TTC549 (cell line): Measurements from ENCODE around the gene ORMDL1.
"Not testable (repeated sequence)": the region's sequence is repeated elsewhere in the genome, so short reads cannot be mapped to it uniquely, and the experiment has no call there.

Experiments used
- FAIRE-seq: peaks from 2 replicates; lab custom pipeline; 2012; peaks lifted over from hg19 to GRCh38; lab: Jason Lieb, UNC

ORMDL1 gene

DNA sequence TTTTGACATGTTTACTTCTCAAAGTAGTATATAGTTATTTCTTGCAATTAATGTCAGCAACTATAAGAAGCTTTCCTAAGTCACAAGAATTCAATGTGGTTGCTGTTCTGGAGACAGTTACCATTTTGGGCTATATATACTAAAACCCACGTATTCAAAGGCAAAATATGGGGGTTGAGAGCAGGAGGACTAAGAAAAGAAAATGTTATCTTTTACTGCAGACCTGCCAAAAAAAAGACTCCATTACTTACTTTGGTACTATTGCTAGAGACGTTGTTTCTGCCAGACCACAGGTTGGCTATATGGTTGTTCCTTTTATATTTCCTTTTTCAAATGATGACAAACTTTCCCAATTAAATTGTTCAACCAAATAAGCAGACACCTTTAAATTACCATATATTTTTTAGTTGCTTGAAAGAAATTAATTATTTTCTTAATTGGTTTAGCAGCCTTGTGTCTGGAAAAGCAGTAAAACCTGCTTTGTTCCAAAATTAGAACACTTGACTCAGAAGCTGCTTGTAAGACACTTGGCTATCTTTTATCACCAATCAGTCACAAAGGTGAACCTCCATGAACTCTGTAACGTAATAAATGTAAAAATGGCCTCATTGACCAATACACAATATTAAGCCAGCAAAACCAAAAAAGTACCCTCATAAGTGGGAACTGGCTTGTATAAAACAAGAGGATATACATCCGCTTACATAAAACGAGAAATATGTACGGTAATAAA, 13.4 kb downstream of the ORMDL1 start:
- FAIRE-seq = no peak

DNA sequence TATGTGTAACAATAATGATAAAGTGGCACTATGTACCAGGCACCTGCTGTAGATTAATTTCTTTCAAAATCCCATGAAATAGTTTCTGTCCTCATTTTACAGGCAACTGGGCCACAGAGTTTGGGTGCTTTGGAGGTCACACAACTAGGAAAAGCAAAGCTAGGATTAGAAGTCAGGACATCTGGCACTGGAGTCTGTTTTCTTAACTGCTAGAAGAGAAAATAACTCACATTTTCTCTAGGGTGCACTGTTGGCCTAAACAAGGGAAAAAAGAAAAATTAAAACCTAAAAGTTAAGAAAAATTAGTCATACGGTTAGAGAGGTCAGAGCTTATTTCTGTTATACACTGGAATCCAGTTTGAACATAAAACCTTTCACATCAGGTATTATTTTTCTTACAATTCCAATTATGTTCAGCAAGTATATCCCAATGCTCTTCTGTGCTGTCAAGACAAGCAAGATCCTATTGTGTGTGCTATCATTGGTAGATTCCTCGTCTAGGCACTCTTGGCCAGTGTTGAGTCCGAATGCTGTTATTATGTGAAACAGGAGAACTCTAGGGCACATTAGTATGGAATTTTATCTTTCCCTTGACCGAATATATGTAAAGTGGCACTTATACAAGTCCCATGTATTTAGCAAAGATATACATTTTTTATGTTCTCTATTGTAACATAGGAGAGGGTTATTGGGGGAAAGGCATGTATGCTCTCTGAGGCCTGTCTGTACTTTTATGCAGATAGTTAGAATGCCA, 20.1 kb downstream of the ORMDL1 start:
- peak; percentile 65 for FAIRE-seq

DNA sequence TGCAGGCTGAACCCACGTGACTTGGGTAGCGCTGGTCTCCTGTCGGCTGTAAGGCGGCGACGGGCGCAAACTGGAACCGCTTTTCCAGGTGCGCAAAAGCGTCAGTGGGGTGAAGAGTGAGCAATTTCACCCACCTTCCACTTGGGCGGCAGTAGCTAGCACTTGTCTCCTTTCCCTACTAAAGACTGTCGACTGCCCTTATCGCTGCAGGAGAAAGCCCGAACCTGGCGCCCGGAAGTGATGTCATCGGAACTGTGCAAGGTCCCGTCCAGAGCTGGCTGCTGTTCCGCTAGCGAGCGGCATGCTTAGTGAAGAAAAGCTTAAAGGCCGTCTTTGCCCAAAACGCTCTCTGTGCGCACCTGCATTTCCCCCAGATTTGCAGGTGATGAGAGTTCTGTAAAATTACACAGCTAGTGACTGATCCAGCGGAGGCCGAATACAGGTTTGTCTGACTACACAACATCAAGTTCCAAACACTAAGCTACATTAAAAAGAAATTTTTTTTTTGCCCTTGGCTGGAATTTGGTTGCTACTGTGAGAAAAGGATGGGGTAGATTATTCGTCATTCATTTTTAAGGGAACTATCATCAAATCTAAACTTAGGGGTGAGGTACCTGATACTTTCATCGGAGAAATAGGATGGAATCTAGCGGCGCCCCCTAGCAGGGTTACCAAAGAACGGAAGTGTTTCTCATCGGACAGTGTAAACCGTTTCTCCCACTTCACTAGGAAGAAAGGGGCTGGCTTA, 21.4 kb downstream of the ORMDL1 start, which contains the start of gene OSGEPL1:
OSGEPL1 (minus strand) TSS at position 242 of the 748 bp plus-strand sequence. CDS start 1,152 bp downstream, outside the sequence.
- no peak for FAIRE-seq

DNA sequence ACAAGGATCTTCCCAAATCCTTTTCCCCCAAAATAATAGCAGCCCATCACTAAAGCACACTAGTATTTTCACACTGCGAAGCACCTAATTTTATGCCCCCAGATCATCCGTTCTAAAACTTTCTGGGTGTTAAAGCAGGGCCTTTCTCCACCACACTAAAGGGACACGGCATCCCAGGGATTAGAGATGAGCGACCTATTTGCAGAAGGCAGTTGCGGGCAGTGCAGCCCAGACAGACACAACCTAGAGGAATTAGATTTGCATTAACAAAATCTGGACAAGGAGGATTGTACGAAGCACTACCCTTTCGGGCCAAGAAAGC, 21.9 kb downstream of the ORMDL1 start:
- FAIRE-seq = no peak

DNA sequence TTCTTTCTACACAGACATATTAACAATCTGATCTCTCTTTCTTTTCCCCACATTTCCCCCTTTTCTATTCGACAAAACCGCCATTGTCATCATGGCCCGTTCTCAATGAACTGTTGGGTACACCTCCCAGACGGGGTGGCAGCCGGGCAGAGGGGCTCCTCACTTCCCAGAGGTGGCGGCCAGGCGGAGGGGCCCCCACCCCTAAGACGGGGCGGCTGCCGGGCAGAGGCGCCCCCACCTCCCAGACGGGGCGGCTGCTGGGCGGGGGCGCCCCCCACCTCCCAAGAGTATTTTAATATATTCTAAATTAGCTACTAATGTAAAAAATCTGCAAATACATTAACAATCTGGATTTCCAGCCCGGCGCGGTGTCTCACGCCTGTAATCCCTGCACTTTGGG, 24.0 kb downstream of the ORMDL1 start:
- not testable (repeated sequence) for FAIRE-seq

DNA sequence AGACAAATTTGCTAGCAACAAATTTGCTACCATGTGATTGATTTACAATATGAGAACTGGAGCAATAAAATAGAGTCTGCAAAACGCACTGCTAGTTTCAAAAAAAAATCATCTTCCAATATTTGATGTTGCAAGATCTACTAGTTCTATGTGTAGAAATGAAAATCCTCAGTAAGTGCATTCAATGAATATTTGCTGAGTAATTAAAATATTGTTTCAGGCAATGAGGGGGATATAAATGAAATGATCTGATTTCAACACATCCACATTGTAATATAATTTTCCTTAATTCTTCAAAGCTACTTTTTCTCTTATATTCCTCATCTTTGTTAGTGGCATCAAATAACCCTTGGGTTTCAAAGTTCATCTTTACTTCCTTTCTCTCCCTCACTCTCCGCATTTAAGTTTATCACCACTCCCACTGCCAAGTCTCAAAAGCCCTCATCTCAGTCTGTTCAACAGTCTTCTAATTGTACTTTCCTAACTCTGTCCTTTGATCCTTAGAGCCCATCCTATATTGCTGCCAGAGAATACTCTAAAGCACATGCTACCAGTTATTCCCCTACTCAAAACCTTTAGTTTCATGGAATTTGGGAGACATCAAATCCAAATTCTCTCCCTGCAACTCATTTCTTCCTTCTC, 27.7 kb downstream of the ORMDL1 start:
- FAIRE-seq = no peak

DNA sequence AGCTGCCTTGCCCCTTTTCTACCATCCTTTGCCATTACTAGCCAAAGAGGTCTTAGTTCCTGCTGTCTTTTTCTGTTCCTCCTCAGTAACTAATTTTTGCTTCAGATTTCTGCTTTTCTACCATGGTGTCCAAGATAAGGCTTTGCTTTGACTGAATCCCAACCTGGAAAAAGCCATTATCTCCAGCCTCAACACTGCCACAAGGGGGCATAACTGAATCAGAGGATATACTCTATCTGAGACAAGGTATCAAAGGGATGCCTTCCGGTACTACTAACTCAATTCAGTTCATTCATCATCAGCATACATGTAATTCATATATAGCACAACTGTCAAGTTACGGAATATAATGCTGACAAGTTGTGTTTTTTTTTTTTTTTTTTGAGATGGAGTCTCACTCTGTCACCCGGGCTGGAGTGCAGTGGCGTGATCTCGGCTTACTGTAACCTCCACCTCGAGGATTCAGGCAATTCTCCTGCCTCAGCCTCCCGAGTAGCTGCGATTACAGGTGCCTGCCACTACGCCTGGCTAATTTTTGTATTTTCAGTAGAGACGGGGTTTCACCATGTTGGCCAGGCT, 33.0 kb downstream of the ORMDL1 start:
- peak; percentile 58 for FAIRE-seq

DNA sequence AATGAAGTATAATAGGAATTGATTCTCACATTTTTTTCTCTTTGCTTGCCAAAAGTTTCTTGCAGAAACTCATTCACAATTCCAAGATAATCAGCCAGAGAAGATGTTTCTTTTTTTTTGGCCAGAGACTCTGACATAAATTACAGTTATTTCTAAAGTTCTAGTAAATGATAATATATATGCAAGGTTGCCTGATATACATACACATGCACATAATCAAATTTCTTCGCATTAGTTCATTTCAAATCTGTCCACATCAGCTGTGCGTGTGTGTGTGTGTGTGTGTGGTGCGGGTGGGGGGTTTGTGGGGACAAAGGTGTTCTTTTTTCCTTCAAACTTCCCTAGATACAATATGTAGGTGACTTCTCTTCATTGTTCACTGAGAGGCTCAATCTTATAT, 54.7 kb downstream of the ORMDL1 start:
- no peak for FAIRE-seq

DNA sequence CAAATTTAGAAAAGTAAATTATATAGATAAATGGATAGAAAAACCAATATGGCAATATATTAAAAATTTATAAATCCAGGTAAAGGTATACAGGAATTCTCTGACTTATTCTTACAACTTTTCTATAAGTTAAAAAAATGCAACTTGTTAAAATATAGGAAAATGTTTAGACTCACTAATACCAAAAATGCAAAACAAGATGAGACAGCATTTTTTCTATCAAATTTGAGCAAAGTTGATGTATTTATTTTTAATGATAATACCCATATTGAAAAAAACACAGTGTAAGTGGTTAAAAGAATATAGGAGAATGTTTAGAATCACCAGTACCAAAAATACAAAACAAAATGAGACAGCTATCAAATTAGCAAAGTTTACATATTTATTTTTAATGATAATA, 57.3 kb downstream of the ORMDL1 start:
- peak; percentile 49 for FAIRE-seq

DNA sequence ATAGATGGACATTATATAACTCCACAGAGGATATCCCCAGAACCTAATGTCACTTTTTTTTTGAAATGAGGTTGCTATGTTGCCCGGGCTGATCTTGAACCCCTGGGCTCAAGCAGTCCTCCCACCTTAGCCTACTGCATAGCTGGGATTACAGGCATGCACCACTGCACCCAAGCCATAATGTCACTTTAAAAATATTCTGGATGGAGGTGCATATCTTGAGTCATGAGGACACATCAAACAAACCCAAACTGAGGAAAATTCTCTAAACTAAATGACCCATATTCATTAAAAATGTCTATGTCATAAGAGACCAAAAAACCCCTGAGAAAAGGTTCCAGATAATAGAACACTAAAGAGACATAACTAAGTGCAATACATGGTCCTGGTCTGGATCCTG, 57.9 kb downstream of the ORMDL1 start:
- no peak for FAIRE-seq

DNA sequence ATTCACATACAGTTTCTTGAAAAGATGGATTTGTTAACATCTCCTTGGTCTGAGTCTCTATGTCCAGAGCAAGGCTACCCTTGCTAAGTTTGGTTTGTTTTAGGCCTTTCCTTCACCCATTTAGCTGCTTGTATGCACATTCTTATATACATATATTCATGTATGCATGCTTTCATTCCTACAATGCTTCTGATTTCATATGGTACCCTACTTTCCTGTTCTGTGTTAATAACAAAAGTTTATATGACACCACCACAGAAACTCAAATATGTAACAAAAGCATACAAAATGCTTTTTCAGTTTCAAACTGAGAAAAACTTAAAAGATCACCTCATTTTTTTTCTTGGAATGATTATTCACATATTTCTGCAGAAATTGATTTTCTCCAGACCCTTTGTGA, 60.9 kb downstream of the ORMDL1 start:
- no peak for FAIRE-seq
